HepG2 (cell line): ENCODE results near the gene SYMPK. TPM values are rescaled to one million over a fixed set of nuclear protein-coding genes. Genes with fewer than 3 reads are reported as not detected.
A peak's percentile ranks its signal among the peaks of the same experiment; 100 is the strongest.

Experiments used
- AKNA ChIP-seq: sonication (generic); formaldehyde crosslinking; IDR thresholded peaks from 2 replicates; pipeline ENCODE4 v1.4.0; 2020; ENCODE audit warnings: missing genetic modification reagents, borderline replicate concordance
- ATF7-NPFF ChIP-seq: sonication (generic); formaldehyde crosslinking; IDR thresholded peaks from 2 replicates; pipeline ENCODE4 v1.8.1; 2023; ENCODE audit warnings: mild to moderate bottlenecking, low read depth, missing genetic modification reagents, moderate library complexity
- BATF2 ChIP-seq: sonication (generic); formaldehyde crosslinking; IDR thresholded peaks from 2 replicates; pipeline ENCODE4 v1.8.0; 2022; ENCODE audit warnings: mild to moderate bottlenecking, missing genetic modification reagents, moderate library complexity
- LCORL ChIP-seq, 2 experiments: fragments of 450-650 bp in 1 of 2; sonication (generic) in 1 of 2; formaldehyde crosslinking in 1 of 2; IDR thresholded peaks; 2 replicates each; pipeline versions ENCODE4 v1.5.0 to v1.6.1; 2017 to 2020; ENCODE audit warnings: antibody characterized with exemption in 1 of 2, missing genetic modification reagents in 1 of 2
- NR3C1 ChIP-seq: sonication (generic); formaldehyde crosslinking; IDR thresholded peaks from 2 replicates; pipeline ENCODE4 v1.4.0; 2020; ENCODE audit warnings: missing genetic modification reagents
- SOX6 ChIP-seq, 2 experiments: fragments of 450-650 bp in 1 of 2; sonication (generic) in 1 of 2; formaldehyde crosslinking in 1 of 2; IDR thresholded peaks; 2 replicates each; pipeline versions ENCODE4 v1.4.0 to v1.6.1; 2017 to 2020; ENCODE audit warnings: antibody characterized with exemption in 1 of 2, mild to moderate bottlenecking in 1 of 2, missing genetic modification reagents in 1 of 2
- XRCC5 ChIP-seq: fragments of 200-400 bp; formaldehyde crosslinking; optimal IDR thresholded peaks from 2 replicates; pipeline ENCODE3; 2017; ENCODE audit warnings: mild to moderate bottlenecking, low read length
- ZNF142 ChIP-seq: sonication (generic); formaldehyde crosslinking; IDR thresholded peaks from 2 replicates; pipeline ENCODE4 v1.4.0; 2020; ENCODE audit warnings: missing genetic modification reagents
- ZNF18 ChIP-seq: sonication (generic); formaldehyde crosslinking; IDR thresholded peaks from 2 replicates; pipeline ENCODE4 v1.8.0; 2022; ENCODE audit warnings: mild to moderate bottlenecking, missing genetic modification reagents; ENCODE audit not compliant: insufficient replicate concordance
- ZNF180 ChIP-seq: sonication (generic); formaldehyde crosslinking; IDR thresholded peaks from 2 replicates; pipeline ENCODE4 v1.4.0; 2020; ENCODE audit warnings: low read depth, missing genetic modification reagents, borderline replicate concordance
- ZNF224 ChIP-seq: sonication (generic); formaldehyde crosslinking; IDR thresholded peaks from 2 replicates; pipeline ENCODE4 v1.5.0; 2020; ENCODE audit warnings: mild to moderate bottlenecking, missing genetic modification reagents
- ZNF335 ChIP-seq: sonication (generic); formaldehyde crosslinking; IDR thresholded peaks from 2 replicates; pipeline ENCODE4 v1.4.0; 2020; ENCODE audit warnings: missing genetic modification reagents
- ZNF576 ChIP-seq: sonication (generic); formaldehyde crosslinking; IDR thresholded peaks from 2 replicates; pipeline ENCODE4 v1.4.0; 2020; ENCODE audit warnings: mild to moderate bottlenecking, missing genetic modification reagents
- ZNF629 ChIP-seq: sonication (generic); formaldehyde crosslinking; conservative IDR thresholded peaks from 2 replicates; pipeline ENCODE4 v1.5.0; 2020; ENCODE audit warnings: missing genetic modification reagents
- polyA plus RNA-seq, 8 experiments: library from polyadenylated mRNA; depleted of rRNA in 3 of 8; stranded (reverse) in 7 of 8; unstranded in 1 of 8; fragments of >200 nt; fragmentation: Illumina TruSeq in 4 of 8; extraction: Trizol in 4 of 8; gene quantifications; 2 replicates each; pipeline versions ENCODE4 v1.2.1 to v1.2.3, GENCODE V29; 2011 to 2016; ENCODE audit warnings: low read depth in 4 of 8, missing spikeins in 1 of 8, mixed read lengths in 1 of 8; ENCODE audit not compliant: insufficient read depth in 1 of 8
- total RNA-seq, 5 experiments: library from RNA; depleted of rRNA; stranded (reverse); fragments of >200 nt; fragmentation: Illumina TruSeq; extraction: Trizol; gene quantifications; 2 replicates each; pipeline ENCODE4 v1.2.3, GENCODE V29; 2016; ENCODE audit warnings: low read depth in 1 of 5

The SYMPK gene
- total and polyA plus RNA-seq, 2 of the 13 experiments (the other 11 are each of a cell fraction or from before 2014, with no cell fraction given): 21.9 to 55.7 TPM

- no peak for TF ChIP-seq AKNA (CRISPR knock-in tag)
- 0 out of 2 replicates have a peak, but pooled peaks have one; percentile 21 for TF ChIP-seq ATF7-NPFF (CRISPR knock-in tag)
- TF ChIP-seq ZNF142 (CRISPR knock-in tag): no peak
- TF ChIP-seq ZNF224 (CRISPR knock-in tag): no peak
- no peak for TF ChIP-seq LCORL (IDR thresholded peaks at IDR 0.05)
- 0 out of 2 replicates have a peak, but pooled peaks have one; percentile 35 for TF ChIP-seq LCORL (CRISPR knock-in tag; IDR thresholded peaks at IDR 0.05)
- TF ChIP-seq ZNF18: peak; percentile 36
- no peak for TF ChIP-seq XRCC5
- no peak for TF ChIP-seq ZNF335 (CRISPR knock-in tag)
- TF ChIP-seq ZNF180 (CRISPR knock-in tag): no peak
- no peak for TF ChIP-seq SOX6 (IDR thresholded peaks at IDR 0.05)
- TF ChIP-seq SOX6 (CRISPR knock-in tag; IDR thresholded peaks at IDR 0.05): peak; percentile 11; the same call in 1 of the 2 replicates
- TF ChIP-seq ZNF629 (CRISPR knock-in tag): no peak
- TF ChIP-seq BATF2 (CRISPR knock-in tag): 0 out of 2 replicates have a peak, but pooled peaks have one; percentile 17
- TF ChIP-seq NR3C1 (CRISPR knock-in tag): no peak
- TF ChIP-seq ZNF576 (CRISPR knock-in tag): no peak
Measured at GRCh38 chr19:45901912-45902650, 39.1 kb upstream of the SYMPK start, which contains the start of gene MYPOP (continued).
